ENCODE results near the gene MED16. TPM values are rescaled to one million over a fixed set of nuclear protein-coding genes. Genes with fewer than 3 reads are reported as not detected.

The MED16 gene
- total and polyA plus RNA-seq, 12 donors: 5.3 to 139 (median 62.6) TPM

- intact Hi-C loops (cut with DNase I): loop anchor here (2.0 to 5.0 kb wide), 3 partner anchors 53 to 147 kb away; partner anchors contain the start of gene WDR18 (in 1 of the 2)
- H3K4me3 ChIP-seq: peak overlapping the region in 1 of 4 donors; percentile 38
- peak in 1 of 7 donors; percentile 33 for DNase-seq
- peaks cover 13 to 31% of the 10 kb centered on the region in 2 donors for H3K4me1 ChIP-seq (replicated peaks in 1 of 2)
- 4 to 13% (median 6%) methylated on average over 8 to 83 of the region's 84 CpGs for WGBS, 4 donors
- H3K27me3 ChIP-seq: peaks cover 42% of the 10 kb centered on the region
- TF ChIP-seq CTCF (IDR thresholded peaks at IDR 0.05): no peak
- no peak for TF ChIP-seq POLR2A (IDR thresholded peaks at IDR 0.05)
- no peaks in the 10 kb centered on the region for H3K9me3 ChIP-seq (replicated peaks in 1 of 3)
- no peak overlapping the region for H3K27ac ChIP-seq
- H3K36me3 ChIP-seq (replicated peaks in 1 of 2): no peaks in the 10 kb centered on the region
Measured at GRCh38 chr19:920051-920864, 27.3 kb upstream of the MED16 start.

- no peaks in the 10 kb centered on the region for H3K9me3 ChIP-seq (replicated peaks in 1 of 3)
- DNase-seq: peak in 1 of 7 donors; percentile 25
- no peaks in the 10 kb centered on the region for H3K36me3 ChIP-seq (replicated peaks in 1 of 2)
- H3K4me1 ChIP-seq (replicated peaks in 1 of 2): peaks cover 6 to 26% of the 10 kb centered on the region in 2 donors
- WGBS, 4 donors: 23 to 33% (median 25%) methylated on average over 4 to 68 of the region's 68 CpGs
- peak overlapping the region in 1 of 4 donors; percentile 38 for H3K4me3 ChIP-seq
- H3K27ac ChIP-seq: no peak overlapping the region
- H3K27me3 ChIP-seq: peaks cover 42% of the 10 kb centered on the region
- TF ChIP-seq CTCF (IDR thresholded peaks at IDR 0.05) (no peak), POLR2A (IDR thresholded peaks at IDR 0.05) (no peak)
- intact Hi-C loops (cut with DNase I): loop anchor here (2.0 to 5.0 kb wide), 5 partner anchors 53 to 147 kb away; partner anchors contain the start of gene WDR18 (in 1 of the 2)
Measured at GRCh38 chr19:919199-920050, 26.4 kb upstream of the MED16 start.

- Histone ChIP-seq H3K27me3 (peaks cover 42% of the 10 kb centered on the region), H3K9me3 (replicated peaks in 1 of 3) (no peaks in the 10 kb centered on the region), H3K4me3 (no peak overlapping the region), H3K27ac (no peak overlapping the region), H3K4me1 (replicated peaks in 1 of 2) (peaks cover 8 to 28% of the 10 kb centered on the region in 2 donors), H3K36me3 (replicated peaks in 1 of 2) (no peaks in the 10 kb centered on the region)
- intact Hi-C loops (cut with DNase I): loop anchor here (5.0 kb wide), 2 partner anchors 56 to 146 kb away; no protein-coding TSS in a partner anchor
- no peak for TF ChIP-seq POLR2A (IDR thresholded peaks at IDR 0.05)
- TF ChIP-seq CTCF (IDR thresholded peaks at IDR 0.05): no peak
- no peak for DNase-seq
- WGBS, 4 donors: 1 to 7% (median 4%) methylated on average over 10 to 58 of the region's 58 CpGs
Measured at GRCh38 chr19:918481-919198, 25.7 kb upstream of the MED16 start.

Data from adrenal gland (tissue), 12 donors.